ENCODE results near the gene NTRK3.

NTRK3 gene

GRCh38 chr15:88242586-88243555 is 13.7 kb downstream of the NTRK3 start:
- no peak overlapping the region for H3K27ac ChIP-seq (replicated peaks)
- no peak overlapping the region for H3K4me3 ChIP-seq (replicated peaks; ENCODE audit: insufficient read depth, low read length)
- TF ChIP-seq GABPA (IDR thresholded peaks at IDR 0.05; ENCODE audit: low read depth) = no peak
- TF ChIP-seq POLR2AphosphoS5 (IDR thresholded peaks at IDR 0.05; ENCODE audit: low read depth) = no peak
- TF ChIP-seq SPI1 (IDR thresholded peaks at IDR 0.05; ENCODE audit: borderline replicate concordance, low read depth) = no peak
- no peak for TF ChIP-seq CTCF (IDR thresholded peaks at IDR 0.05; ENCODE audit: insufficient read depth, low read length)
- no peak for TF ChIP-seq REST (IDR thresholded peaks at IDR 0.05; ENCODE audit: insufficient replicate concordance, low read depth)
- no peak for DNase-seq (ENCODE audit: low read depth in 1 of 2, low spot score in 1 of 2)
- H3K27me3 ChIP-seq (ENCODE audit: insufficient read depth, poor library complexity, severe bottlenecking) = no peaks in the 10 kb centered on the region

DNA sequence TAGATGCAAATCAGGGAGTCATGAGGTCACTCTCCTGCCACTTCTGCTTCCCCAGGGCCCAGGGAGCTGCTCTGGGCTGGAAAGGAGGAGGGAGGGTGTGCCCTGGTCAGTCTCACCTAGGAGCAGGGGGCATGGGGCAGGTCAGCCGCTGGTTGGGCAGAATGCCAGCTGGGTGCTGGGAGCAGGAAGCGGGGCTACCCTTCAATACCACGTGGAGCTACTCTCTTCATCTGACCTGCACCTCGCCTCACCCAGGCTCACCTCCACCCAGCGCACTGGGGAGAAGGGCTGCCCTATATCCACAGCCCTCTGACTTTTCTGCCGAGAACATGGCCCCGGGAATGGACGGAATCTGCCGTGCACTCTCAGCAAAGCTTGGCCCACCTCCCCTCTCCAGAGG is 15.1 kb downstream of the NTRK3 start:
- TF ChIP-seq GABPA (IDR thresholded peaks at IDR 0.05; ENCODE audit: low read depth) (no peak), SPI1 (IDR thresholded peaks at IDR 0.05; ENCODE audit: borderline replicate concordance, low read depth) (no peak), POLR2AphosphoS5 (IDR thresholded peaks at IDR 0.05; ENCODE audit: low read depth) (no peak), CTCF (IDR thresholded peaks at IDR 0.05; ENCODE audit: insufficient read depth, low read length) (no peak), REST (IDR thresholded peaks at IDR 0.05; ENCODE audit: insufficient replicate concordance, low read depth) (no peak)
- H3K4me3 ChIP-seq (replicated peaks; ENCODE audit: insufficient read depth, low read length) = no peak overlapping the region
- no peak for DNase-seq (ENCODE audit: low read depth in 1 of 2, low spot score in 1 of 2)
- no peaks in the 10 kb centered on the region for H3K27me3 ChIP-seq (ENCODE audit: insufficient read depth, poor library complexity, severe bottlenecking)
- no peak overlapping the region for H3K27ac ChIP-seq (replicated peaks)

GRCh38 chr15:88241060-88241459 is 15.5 kb downstream of the NTRK3 start:
- Histone ChIP-seq H3K27ac (replicated peaks) (no peak overlapping the region), H3K27me3 (ENCODE audit: insufficient read depth, poor library complexity, severe bottlenecking) (no peaks in the 10 kb centered on the region), H3K4me3 (replicated peaks; ENCODE audit: insufficient read depth, low read length) (no peak overlapping the region)
- TF ChIP-seq CTCF (IDR thresholded peaks at IDR 0.05; ENCODE audit: insufficient read depth, low read length) (no peak), SPI1 (IDR thresholded peaks at IDR 0.05; ENCODE audit: borderline replicate concordance, low read depth) (no peak), GABPA (IDR thresholded peaks at IDR 0.05; ENCODE audit: low read depth) (no peak)
- no peak for DNase-seq (ENCODE audit: low read depth in 1 of 2, low spot score in 1 of 2)
